HG02840 (cell line): Measurements from ENCODE around the gene CTAGE4.
"Not testable (repeated sequence)": the region's sequence is repeated elsewhere in the genome, so short reads cannot be mapped to it uniquely, and the experiment has no call there.

Experiments used
- ATAC-seq: cut with Tn5 transposase; IDR thresholded peaks from one replicate; pipeline ENCODE4 v1.9.1; 2021; ENCODE audit warnings: mild to moderate bottlenecking, moderate library complexity, moderate number of reproducible peaks; ENCODE audit not compliant: unreplicated experiment, low FRiP score

The CTAGE4 gene

DNA sequence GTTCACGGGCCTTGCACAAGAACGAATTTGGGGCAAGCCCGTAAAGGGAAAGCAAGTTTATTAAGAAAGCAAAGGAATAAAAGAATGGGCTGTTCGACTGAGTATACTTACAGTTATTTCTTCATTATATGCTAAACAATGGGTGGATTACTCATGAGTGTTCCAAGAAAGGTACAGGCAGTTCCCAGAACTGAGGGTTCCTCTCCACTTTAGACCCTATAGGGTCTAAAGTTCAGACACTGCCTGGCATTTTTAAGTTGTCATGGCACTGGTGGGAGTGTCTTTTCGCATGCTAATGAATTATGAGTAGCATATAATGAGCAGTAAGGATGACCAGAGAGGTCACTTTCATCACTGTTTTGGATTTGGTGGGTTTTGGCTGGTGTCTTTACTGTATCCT is 22.0 kb downstream of the CTAGE4 start:
- not testable (repeated sequence) for ATAC-seq

DNA sequence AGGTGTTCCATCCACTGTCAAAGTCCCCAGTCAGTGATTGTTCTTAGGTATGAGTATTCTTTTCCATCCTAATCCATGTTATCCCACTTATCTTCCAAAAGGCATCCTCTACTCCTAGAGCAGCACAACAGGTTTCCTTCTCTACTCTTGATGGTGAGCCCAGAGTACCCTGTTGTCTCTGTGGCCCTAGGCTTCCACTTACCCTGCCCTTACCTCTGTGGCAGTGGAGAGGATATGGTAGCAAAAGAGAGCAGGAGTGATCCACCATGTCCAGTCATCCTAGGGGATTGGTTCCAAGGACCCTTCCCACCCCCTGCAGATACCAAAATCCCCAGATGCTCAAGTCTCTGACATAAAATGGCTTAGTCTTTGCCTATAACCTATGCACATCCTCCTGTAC is 33.9 kb downstream of the CTAGE4 start:
- not testable (repeated sequence) for ATAC-seq

DNA sequence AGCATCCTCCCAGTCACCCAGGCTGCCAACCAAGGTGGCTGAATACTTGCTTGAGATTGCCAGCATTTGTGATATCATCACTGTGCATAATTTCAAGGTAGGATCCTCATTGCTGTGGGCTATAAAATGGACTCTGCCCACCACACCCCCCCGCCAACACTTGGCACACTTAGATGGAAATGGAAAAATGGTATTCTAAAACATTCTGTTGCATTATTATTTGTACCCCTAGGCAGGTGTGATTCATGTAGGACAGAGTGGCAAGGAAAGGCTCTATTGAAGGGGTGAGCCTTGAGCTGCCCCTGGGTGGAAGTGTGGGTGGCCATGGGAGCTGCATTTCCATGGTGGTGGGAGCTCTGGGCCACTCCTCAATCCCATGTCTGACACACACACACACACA is 35.3 kb downstream of the CTAGE4 start:
- ATAC-seq = not testable (repeated sequence)

DNA sequence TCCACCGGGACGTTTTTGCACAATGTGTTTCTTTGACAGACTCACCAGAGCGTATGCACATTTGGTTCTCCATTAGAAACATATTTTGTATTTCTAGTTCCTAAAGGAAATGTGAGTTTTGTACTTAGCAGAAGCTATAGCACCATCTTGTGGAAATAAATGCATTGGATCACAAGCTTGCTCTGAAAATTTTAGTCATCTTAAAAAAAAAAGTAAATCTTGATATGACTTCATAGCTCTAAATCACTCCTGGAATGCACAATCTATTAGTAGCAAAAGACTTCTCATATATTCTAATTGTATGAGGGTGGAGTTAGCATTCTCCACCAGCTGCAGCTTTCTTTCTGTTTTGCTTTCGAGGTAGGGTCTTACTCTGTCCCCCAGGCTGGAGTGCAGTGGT is 35.9 kb downstream of the CTAGE4 start:
- not testable (repeated sequence) for ATAC-seq

DNA sequence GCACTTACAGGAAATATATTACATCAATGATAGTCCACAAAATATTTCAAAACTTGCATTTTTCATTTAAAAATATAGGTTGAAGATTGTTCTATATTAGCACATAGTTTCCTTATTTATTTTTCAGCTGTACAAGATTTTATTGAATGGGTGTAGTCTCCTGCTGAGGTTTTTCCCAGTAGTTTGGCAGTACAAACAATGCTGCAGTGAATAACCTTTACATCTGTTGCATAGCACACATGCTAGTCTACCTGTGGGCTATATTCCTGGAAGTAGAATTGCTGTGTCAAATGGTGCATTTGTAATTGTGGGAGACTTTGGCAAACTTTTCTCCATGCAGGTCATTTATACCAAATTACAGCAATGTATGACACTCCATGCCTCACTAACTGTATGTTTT is 37.3 kb downstream of the CTAGE4 start:
- ATAC-seq = not testable (repeated sequence)

DNA sequence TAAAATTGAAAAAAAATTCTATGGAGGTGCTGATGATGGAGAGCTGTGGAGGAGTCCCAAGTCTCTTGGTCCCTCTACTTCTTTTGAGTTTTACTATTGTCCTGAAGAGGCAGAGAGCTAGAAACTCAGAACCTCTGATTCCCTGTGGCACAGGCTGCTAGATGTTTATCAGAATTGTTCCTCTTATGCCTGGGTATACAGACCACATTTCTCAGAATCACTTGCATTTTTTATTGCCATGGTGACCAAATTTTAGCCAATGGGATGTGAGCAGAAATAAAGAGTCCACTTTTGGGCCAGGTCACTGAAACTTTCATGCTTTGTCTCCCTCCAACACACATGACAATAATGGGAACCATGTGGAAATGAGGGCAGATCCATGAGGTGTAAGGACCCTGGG is 40.4 kb downstream of the CTAGE4 start:
- ATAC-seq = not testable (repeated sequence)

DNA sequence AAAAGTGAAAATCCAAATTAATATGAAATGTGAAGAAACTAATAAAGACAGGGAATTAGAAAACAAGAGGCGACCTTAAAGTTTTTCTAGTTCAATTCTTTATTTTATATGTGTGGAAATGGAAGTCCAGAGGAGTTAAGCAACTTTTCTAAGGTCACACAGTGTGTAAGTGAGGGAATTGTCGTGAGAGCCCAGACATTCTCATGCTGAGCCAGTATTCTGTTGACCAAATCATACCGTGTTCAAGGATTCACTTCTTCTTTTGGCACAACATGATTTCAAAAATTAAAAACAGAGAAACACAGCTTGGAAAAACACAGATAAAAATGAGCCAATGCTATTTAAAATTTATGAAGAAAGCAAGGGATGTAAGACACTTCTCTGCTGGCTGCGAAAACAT is 43.6 kb downstream of the CTAGE4 start:
- ATAC-seq = not testable (repeated sequence)

DNA sequence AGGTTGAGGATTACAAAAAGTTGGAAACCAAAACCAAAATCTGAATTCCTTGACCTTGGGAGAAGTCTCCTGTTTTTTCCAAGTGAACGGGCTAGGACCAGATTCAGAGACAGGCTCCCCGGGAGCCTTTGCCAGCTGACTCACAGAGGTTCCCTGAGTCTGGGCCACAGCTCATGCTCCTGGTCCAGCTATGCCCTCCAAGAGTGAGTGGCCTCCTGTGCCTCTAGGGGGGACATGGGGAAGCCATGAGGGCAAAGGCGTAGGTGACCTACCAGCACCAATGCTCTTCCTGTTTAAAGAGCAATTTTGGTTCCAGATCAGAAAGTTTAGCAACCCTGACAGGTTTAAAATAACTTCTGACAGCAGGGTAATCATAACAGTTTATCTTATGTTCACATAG is 45.5 kb downstream of the CTAGE4 start:
- ATAC-seq = not testable (repeated sequence)

DNA sequence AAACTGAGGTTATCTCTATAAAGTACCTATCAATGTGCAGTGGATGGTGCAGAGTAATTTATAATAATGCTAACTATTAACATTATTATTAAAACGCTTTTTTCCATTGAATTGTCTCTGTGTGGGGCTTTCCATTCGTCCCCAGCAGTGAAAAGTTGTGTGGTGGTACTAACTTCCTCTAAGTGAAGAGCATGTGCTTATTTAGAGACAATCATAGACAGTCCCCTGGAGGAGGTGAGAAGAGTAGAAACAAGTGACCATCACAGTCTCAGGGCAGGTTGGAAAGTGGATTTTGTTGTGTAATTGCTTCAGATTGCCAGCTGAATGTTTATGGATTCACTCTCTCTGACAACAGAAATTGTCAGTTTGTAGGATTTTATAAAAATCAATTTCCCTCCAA is 47.8 kb downstream of the CTAGE4 start:
- ATAC-seq = not testable (repeated sequence)

DNA sequence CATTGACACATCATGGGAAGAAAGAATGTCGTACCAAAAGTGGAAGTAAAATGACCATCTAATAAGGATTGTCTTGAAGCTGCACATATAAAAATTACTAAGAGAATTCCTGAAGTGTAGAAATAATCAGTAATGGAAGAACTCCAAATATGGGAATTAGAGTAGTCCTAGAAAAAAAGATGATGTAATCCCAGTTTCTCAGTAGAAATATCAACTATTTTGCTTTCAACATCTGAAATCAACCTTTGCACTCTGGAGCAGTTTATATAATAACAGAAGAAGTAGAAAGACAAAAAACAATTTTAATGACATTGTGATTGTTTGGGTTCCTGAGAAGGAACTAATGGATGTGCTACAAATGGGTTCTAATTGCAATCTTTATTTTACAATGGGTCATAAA is 49.8 kb downstream of the CTAGE4 start:
- not testable (repeated sequence) for ATAC-seq
